Pancreas (tissue), 10 donors: ENCODE results near the gene CYP2U1. TPM values are rescaled to one million over a fixed set of nuclear protein-coding genes. Genes with fewer than 3 reads are reported as not detected.

Source experiments
- ATAC-seq, 4 donors: fragments of 200-7000 bp; cut with Tn5 transposase; one replicate each; pipeline versions ENCODE4 v1.8.0 to v1.9.1; 2020; ENCODE audit warnings: mild to moderate bottlenecking in 4 of 4, moderate library complexity in 4 of 4
- DNase-seq, 6 donors: peaks; one replicate each; pipeline ENCODE4 v3.0.0-alpha.2; 2020
- FAIRE-seq: peaks from 2 replicates; lab custom pipeline; 2012; peaks lifted over from hg19 to GRCh38; lab: Jason Lieb, UNC
- H3K27ac ChIP-seq, 4 donors: fragments of 200-600 bp; sonication (generic); 1 replicate in 3 of 4; 2 replicates in 1 of 4; pipeline versions ENCODE4 v1.5.0 to v1.8.0; 2020
- H3K27me3 ChIP-seq, 4 donors: fragments of 200-600 bp; one replicate each; pipeline ENCODE4 v1.8.0; 2021
- H3K36me3 ChIP-seq, 3 donors: fragments of 200-600 bp; sonication (generic) in 1 of 3; one replicate each; pipeline versions ENCODE4 v1.5.0 to v1.8.0; 2020 to 2021
- H3K4me1 ChIP-seq, 3 donors: fragments of 200-600 bp; one replicate each; pipeline ENCODE4 v1.8.0; 2021
- H3K4me3 ChIP-seq, 4 donors: fragments of 200-600 bp; sonication (generic) in 2 of 4; one replicate each; pipeline versions ENCODE4 v1.5.0 to v1.8.0; 2020 to 2021
- H3K9me3 ChIP-seq, 4 donors: fragments of 200-600 bp; one replicate each; pipeline ENCODE4 v1.8.0; 2021
- WGBS, 2 donors: extraction: QIAGEN DNeasy Blood & Tissue Kit; methylation state at CpG; one replicate each; pipeline ENCODE4 v1.1.7; 2013; 5-methylcytosine and 5-hydroxymethylcytosine counted together
- intact Hi-C, 3 donors: fragments of 100-400 bp; cut with DNase I; formaldehyde crosslinking; loops; one replicate each; pipeline versions ENCODE4 v1.11.1 to v1.14.2; 2022
- polyA plus RNA-seq, 2 donors: library from polyadenylated mRNA; stranded (reverse); fragments of 200-250 nt; gene quantifications; one replicate each; pipeline ENCODE4 v1.2.3, GENCODE V29; 2013
- total RNA-seq, 6 donors: library from RNA; stranded (reverse); fragmentation: NEBNext Ultra II Directional in 4 of 6; extraction: Animal tissue kit (Norgen Biotek cat#: 25700) in 4 of 6; gene quantifications; one replicate each; pipeline versions ENCODE4 v1.2.1 to v1.2.4, GENCODE V29; 2021 to 2023
- TF ChIP-seq, protein P1 (sequence below), 4 donors: fragments of 200-600 bp; sonication (generic) in 3 of 4; IDR thresholded peaks; one replicate each; pipeline versions ENCODE4 v1.5.0 to v1.8.0; 2021; ENCODE audit warnings: antibody characterized with exemption in 4 of 4
- donor health status: healthy with polysubstance abuse.
- donor health status: DM: no; HTN: no; CAD: no; lungs with moderate emphysema.
- donor health status: DM: no; HTN: no; CAD: no.
- donor health status: control.
- donor health status: control.
- donor health status: Bipolar disorder and iron deficiency.
- donor health status: DM: yes; HTN: yes; CAD: no.
- donor health status: DM: no; HTN: no; CAD: no.
- donor health status: DM: no; HTN: no; CAD: no.
- donor health status: DM: yes; HTN: yes; CAD: no.

CYP2U1 gene
- total and polyA plus RNA-seq, 8 donors: 0.92 to 5.0 (median 1.6) TPM

- Histone ChIP-seq H3K9me3 (no peaks in the 10 kb centered on the region), H3K4me1 (peaks cover 0 to 4% (median 0%) of the 10 kb centered on the region in 3 donors), H3K27ac (no peak overlapping the region), H3K27me3 (no peaks in the 10 kb centered on the region), H3K4me3 (no peak overlapping the region), H3K36me3 (no peaks in the 10 kb centered on the region)
- ATAC-seq (peak in 1 of 4 donors; percentile 13), DNase-seq (no peak), FAIRE-seq (no peak)
- 85 to 87% methylated on average over 4 of the region's 4 CpGs for WGBS, 2 donors
- TF ChIP-seq, protein P1, sequence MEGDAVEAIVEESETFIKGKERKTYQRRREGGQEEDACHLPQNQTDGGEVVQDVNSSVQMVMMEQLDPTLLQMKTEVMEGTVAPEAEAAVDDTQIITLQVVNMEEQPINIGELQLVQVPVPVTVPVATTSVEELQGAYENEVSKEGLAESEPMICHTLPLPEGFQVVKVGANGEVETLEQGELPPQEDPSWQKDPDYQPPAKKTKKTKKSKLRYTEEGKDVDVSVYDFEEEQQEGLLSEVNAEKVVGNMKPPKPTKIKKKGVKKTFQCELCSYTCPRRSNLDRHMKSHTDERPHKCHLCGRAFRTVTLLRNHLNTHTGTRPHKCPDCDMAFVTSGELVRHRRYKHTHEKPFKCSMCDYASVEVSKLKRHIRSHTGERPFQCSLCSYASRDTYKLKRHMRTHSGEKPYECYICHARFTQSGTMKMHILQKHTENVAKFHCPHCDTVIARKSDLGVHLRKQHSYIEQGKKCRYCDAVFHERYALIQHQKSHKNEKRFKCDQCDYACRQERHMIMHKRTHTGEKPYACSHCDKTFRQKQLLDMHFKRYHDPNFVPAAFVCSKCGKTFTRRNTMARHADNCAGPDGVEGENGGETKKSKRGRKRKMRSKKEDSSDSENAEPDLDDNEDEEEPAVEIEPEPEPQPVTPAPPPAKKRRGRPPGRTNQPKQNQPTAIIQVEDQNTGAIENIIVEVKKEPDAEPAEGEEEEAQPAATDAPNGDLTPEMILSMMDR (IDR thresholded peaks at IDR 0.05): no peak
- intact Hi-C loops: no loop called here
Observed at GRCh38 chr4:107893171-107894137, 37.9 kb upstream of the CYP2U1 start.

DNA sequence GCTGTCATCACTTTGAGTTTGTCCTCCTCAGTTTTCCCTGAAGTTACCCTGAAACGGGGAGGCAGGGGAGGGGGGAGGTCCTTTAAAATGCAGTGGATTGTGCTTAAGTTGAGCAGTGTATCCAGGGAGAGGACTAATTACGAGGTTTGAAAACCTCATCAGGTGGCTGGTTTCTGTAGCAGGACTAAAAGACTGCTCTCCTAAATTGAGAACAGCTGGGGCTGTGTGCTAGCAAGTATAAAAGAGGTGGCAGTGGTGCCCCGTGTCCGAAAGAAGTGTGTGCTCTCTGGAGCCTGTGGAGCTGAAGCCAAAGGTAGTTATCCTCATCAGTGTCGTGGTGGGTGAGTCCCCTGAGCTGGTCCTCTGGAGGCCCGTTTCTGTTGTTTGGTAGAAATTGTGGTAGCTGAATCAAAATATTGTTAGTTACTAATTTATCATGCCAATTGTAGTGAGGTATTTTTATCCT, 37.2 kb upstream of the CYP2U1 start:
- peak in 2 of 4 donors; percentile 25 to 61 for ATAC-seq
- no peaks in the 10 kb centered on the region for H3K27me3 ChIP-seq
- TF ChIP-seq, protein P1 (IDR thresholded peaks at IDR 0.05): no peak
- H3K4me1 ChIP-seq: peaks cover 0 to 4% (median 0%) of the 10 kb centered on the region in 3 donors
- H3K4me3 ChIP-seq: no peak overlapping the region
- no peak for DNase-seq
- no peak overlapping the region for H3K27ac ChIP-seq
- no peak for FAIRE-seq
- no peaks in the 10 kb centered on the region for H3K9me3 ChIP-seq
- 76 to 86% methylated on average over 6 of the region's 6 CpGs for WGBS, 2 donors
- no peaks in the 10 kb centered on the region for H3K36me3 ChIP-seq
- intact Hi-C loops: no loop called here

GRCh38 chr4:107896158-107896645, 35.1 kb upstream of the CYP2U1 start:
- peak; percentile 60 to 88 (median 80) for ATAC-seq
- TF ChIP-seq, protein P1 (IDR thresholded peaks at IDR 0.05): no peak
- 19 to 45% methylated on average over 2 of the region's 2 CpGs for WGBS, 2 donors
- H3K9me3 ChIP-seq: no peaks in the 10 kb centered on the region
- peaks cover 0 to 4% (median 0%) of the 10 kb centered on the region in 3 donors for H3K4me1 ChIP-seq
- no peaks in the 10 kb centered on the region for H3K27me3 ChIP-seq
- H3K4me3 ChIP-seq: no peak overlapping the region
- peak overlapping the region in 2 of 4 donors; percentile 10 to 30 for H3K27ac ChIP-seq
- no peak for DNase-seq
- FAIRE-seq: no peak
- no peaks in the 10 kb centered on the region for H3K36me3 ChIP-seq
- intact Hi-C loops: no loop called here

GRCh38 chr4:107896646-107897045, 34.7 kb upstream of the CYP2U1 start:
- FAIRE-seq: no peak
- peak overlapping the region in 2 of 4 donors; percentile 10 to 30 for H3K27ac ChIP-seq
- no peak for DNase-seq

More at GRCh38 chr4:107896646-107897045, 34.7 kb upstream of the CYP2U1 start:
- TF ChIP-seq, protein P1 (IDR thresholded peaks at IDR 0.05): no peak
- peaks cover 0 to 4% (median 0%) of the 10 kb centered on the region in 3 donors for H3K4me1 ChIP-seq
- no peaks in the 10 kb centered on the region for H3K9me3 ChIP-seq
- intact Hi-C loops: no loop called here
- H3K27me3 ChIP-seq: no peaks in the 10 kb centered on the region
- H3K36me3 ChIP-seq: no peaks in the 10 kb centered on the region
- no peak for ATAC-seq
- 75 to 77% methylated on average over 1 of the region's 1 CpG for WGBS, 2 donors
- H3K4me3 ChIP-seq: no peak overlapping the region
